CD14-positive monocyte (primary cell): ENCODE data around the gene PLXND1. TPM values are rescaled to one million over a fixed set of nuclear protein-coding genes. Genes with fewer than 3 reads are reported as not detected.

Experiments
- DNase-seq, 3 donors: peaks; one replicate each; pipeline ENCODE4 v3.0.0-alpha.2; 2011 to 2022
- H2AFZ ChIP-seq: 2 replicates; pipeline ENCODE4 v1.6.0; 2012; ENCODE audit warnings: mild to moderate bottlenecking, low read depth, low read length, inconsistent platforms; ENCODE audit not compliant: insufficient read depth, poor library complexity, severe bottlenecking
- H3K27ac ChIP-seq, 2 donors: 1 replicate in 1 of 2; 2 replicates in 1 of 2; pipeline ENCODE4 v1.5.1; 2012 to 2013; ENCODE audit warnings: low read length in 2 of 2, control low read depth in 1 of 2, inconsistent platforms in 1 of 2, low read depth in 1 of 2, mild to moderate bottlenecking in 1 of 2
- H3K27me3 ChIP-seq, 2 donors: one replicate each; pipeline versions ENCODE4 v1.6.0 to v1.6.1; 2011 to 2013; ENCODE audit warnings: low read length in 2 of 2; ENCODE audit not compliant: control insufficient read depth in 2 of 2, insufficient read depth in 2 of 2
- H3K36me3 ChIP-seq, 2 donors: replicated peaks in 1 of 2; 1 replicate in 1 of 2; 2 replicates in 1 of 2; pipeline versions ENCODE4 v1.5.1 to v1.6.1; 2012 to 2013; ENCODE audit warnings: low read length in 2 of 2, control low read depth in 1 of 2, inconsistent platforms in 1 of 2, mild to moderate bottlenecking in 1 of 2; ENCODE audit not compliant: insufficient read depth in 2 of 2, control insufficient read depth in 1 of 2
- H3K4me1 ChIP-seq, 2 donors: 1 replicate in 1 of 2; 2 replicates in 1 of 2; pipeline versions ENCODE4 v1.5.1 to v1.6.1; 2012 to 2013; ENCODE audit warnings: low read length in 2 of 2, control low read depth in 1 of 2, inconsistent platforms in 1 of 2, mild to moderate bottlenecking in 1 of 2, moderate library complexity in 1 of 2; ENCODE audit not compliant: insufficient read depth in 2 of 2, control insufficient read depth in 1 of 2
- H3K4me2 ChIP-seq: replicated peaks from 2 replicates; pipeline ENCODE3; 2012; ENCODE audit warnings: low read length, moderate library complexity, mild to moderate bottlenecking; ENCODE audit not compliant: poor library complexity, severe bottlenecking; ENCODE audit errors: extremely low read depth
- H3K4me3 ChIP-seq, 3 experiments: fragments of 200-600 bp in 1 of 3; sonication (generic) in 1 of 3; replicated peaks in 1 of 3; 1 replicate in 2 of 3; 2 replicates in 1 of 3; pipeline ENCODE4 v1.5.1; 2011 to 2013; ENCODE audit warnings: low read length in 3 of 3, mild to moderate bottlenecking in 3 of 3, control low read depth in 2 of 3, low read depth in 2 of 3, inconsistent platforms in 1 of 3, moderate library complexity in 1 of 3
- H3K79me2 ChIP-seq: 2 replicates; pipeline ENCODE4 v1.6.0; 2012; ENCODE audit warnings: mild to moderate bottlenecking, control low read depth, inconsistent platforms, low read length, moderate library complexity; ENCODE audit not compliant: insufficient read depth
- H3K9ac ChIP-seq: 2 replicates; pipeline ENCODE4 v1.6.0; 2017; ENCODE audit warnings: low read length, mild to moderate bottlenecking; ENCODE audit not compliant: insufficient read depth, poor library complexity, severe bottlenecking
- H3K9me3 ChIP-seq, 2 donors: replicated peaks in 1 of 2; 1 replicate in 1 of 2; 2 replicates in 1 of 2; pipeline versions ENCODE4 v1.5.1 to v1.6.1; 2012 to 2013; ENCODE audit warnings: low read length in 2 of 2, control low read depth in 1 of 2; ENCODE audit not compliant: control insufficient read depth in 1 of 2, insufficient read depth in 1 of 2
- H4K20me1 ChIP-seq: 2 replicates; pipeline ENCODE4 v1.6.0; 2012; ENCODE audit warnings: mild to moderate bottlenecking, low read length, control low read depth, moderate library complexity; ENCODE audit not compliant: insufficient read depth
- H3K27ac Mint-ChIP-seq, 7 donors: one replicate each; pipeline ENCODE4 v1.8.0; 2020; ENCODE audit warnings: mild to moderate bottlenecking in 7 of 7, mixed read lengths in 7 of 7, moderate library complexity in 6 of 7, inconsistent platforms in 2 of 7
- H3K27me3 Mint-ChIP-seq, 3 donors: one replicate each; pipeline ENCODE4 v1.8.0; 2021 to 2022; ENCODE audit warnings: low read depth in 3 of 3, mild to moderate bottlenecking in 3 of 3, mixed read lengths in 3 of 3, moderate library complexity in 3 of 3, inconsistent platforms in 1 of 3
- H3K36me3 Mint-ChIP-seq, 2 donors: one replicate each; pipeline ENCODE4 v1.8.0; 2020; ENCODE audit warnings: mixed read lengths in 2 of 2, inconsistent platforms in 1 of 2, mild to moderate bottlenecking in 1 of 2
- H3K4me1 Mint-ChIP-seq: one replicate; pipeline ENCODE4 v1.8.0; 2020; ENCODE audit warnings: mild to moderate bottlenecking, mixed read lengths
- H3K4me3 Mint-ChIP-seq, 2 donors: one replicate each; pipeline ENCODE4 v1.8.0; 2020; ENCODE audit warnings: mild to moderate bottlenecking in 2 of 2, mixed read lengths in 2 of 2, moderate library complexity in 1 of 2
- H3K9me3 Mint-ChIP-seq, 7 donors: one replicate each; pipeline ENCODE4 v1.8.0; 2020 to 2022; ENCODE audit warnings: mixed read lengths in 7 of 7, mild to moderate bottlenecking in 6 of 7, moderate library complexity in 6 of 7, inconsistent platforms in 2 of 7
- whole genome bisulfite sequencing: methylation state at CpG from one replicate; pipeline ENCODE4 v1.1.5; 2013; ENCODE audit warnings: missing lambda C conversion rate; ENCODE audit not compliant: insufficient coverage; 5-methylcytosine and 5-hydroxymethylcytosine counted together
- intact Hi-C, 2 donors: fragments of 100-400 bp; cut with micrococcal nuclease; formaldehyde crosslinking; loops; one replicate each; pipeline versions ENCODE4 v1.15.0 to v1.15.1; 2023
- polyA plus RNA-seq, 3 donors: library from polyadenylated mRNA; depleted of rRNA in 1 of 3; unstranded in 2 of 3; stranded (reverse) in 1 of 3; fragments of 300-500 nt in 2 of 3; fragments of >200 nt in 1 of 3; fragmentation: Illumina TruSeq in 2 of 3; gene quantifications; 1 replicate in 2 of 3; 2 replicates in 1 of 3; pipeline ENCODE4 v1.2.3, GENCODE V29; 2012 to 2021
- TF ChIP-seq, protein P1 (sequence below): fragments of 200-600 bp; IDR thresholded peaks from one replicate; pipeline ENCODE4 v1.8.0; 2022; ENCODE audit warnings: antibody characterized with exemption, mild to moderate bottlenecking

The PLXND1 gene
- polyA plus RNA-seq, 3 donors = 7.1 to 170 (median 9.9) TPM

DNA sequence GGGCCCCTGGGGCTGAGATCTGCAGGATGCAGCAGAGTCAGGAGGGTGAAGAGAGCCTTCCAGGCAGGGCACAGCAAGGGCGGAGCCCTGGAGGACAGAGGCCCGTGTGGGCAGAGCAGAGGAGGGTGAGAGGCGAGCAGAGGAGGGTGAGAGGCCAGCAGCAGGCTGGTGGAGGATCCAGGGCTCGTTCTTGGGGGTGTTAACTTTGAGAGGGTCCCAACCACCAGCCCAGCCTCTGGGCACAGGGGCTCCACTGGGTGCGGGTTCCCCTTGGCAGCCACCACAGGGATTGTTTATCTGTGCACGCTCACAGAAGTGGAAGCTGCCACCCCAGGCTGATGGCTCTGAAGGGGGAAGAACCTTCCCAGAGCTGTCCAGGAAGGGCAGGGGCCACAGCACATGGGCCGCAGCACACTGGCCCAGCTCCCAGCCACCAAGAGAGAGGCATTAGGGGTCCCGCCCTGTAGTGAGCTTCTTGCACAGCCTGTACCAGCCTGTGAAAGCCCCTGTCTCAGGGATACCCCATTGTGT, 9.3 kb upstream of the PLXND1 start:
- H3K27me3 Mint-ChIP-seq = no peaks in the 10 kb centered on the region
- Histone ChIP-seq H3K9ac (peak overlapping the region; percentile 47), H3K36me3 (no peaks in the 10 kb centered on the region), H2AFZ (peak overlapping the region; percentile 43), H3K4me2 (peak overlapping the region; percentile 51), H4K20me1 (no peaks in the 10 kb centered on the region), H3K27me3 (no peaks in the 10 kb centered on the region), H3K4me1 (peaks cover 81 to 91% of the 10 kb centered on the region in 2 donors), H3K79me2 (no peaks in the 10 kb centered on the region), H3K4me3 (peak overlapping the region in 1 of 3 experiments; percentile 19), H3K27ac (peak overlapping the region; percentile 80 to 89), H3K9me3 (no peaks in the 10 kb centered on the region)
- WGBS = 46% methylated on average over 6 of the region's 8 CpGs
- DNase-seq = peak in 1 of 3 donors; percentile 58
- H3K4me1 Mint-ChIP-seq = peaks cover 76% of the 10 kb centered on the region
- no peaks in the 10 kb centered on the region for H3K9me3 Mint-ChIP-seq
- H3K36me3 Mint-ChIP-seq = peaks cover 0 to 3% of the 10 kb centered on the region in 2 donors
- TF ChIP-seq, protein P1, sequence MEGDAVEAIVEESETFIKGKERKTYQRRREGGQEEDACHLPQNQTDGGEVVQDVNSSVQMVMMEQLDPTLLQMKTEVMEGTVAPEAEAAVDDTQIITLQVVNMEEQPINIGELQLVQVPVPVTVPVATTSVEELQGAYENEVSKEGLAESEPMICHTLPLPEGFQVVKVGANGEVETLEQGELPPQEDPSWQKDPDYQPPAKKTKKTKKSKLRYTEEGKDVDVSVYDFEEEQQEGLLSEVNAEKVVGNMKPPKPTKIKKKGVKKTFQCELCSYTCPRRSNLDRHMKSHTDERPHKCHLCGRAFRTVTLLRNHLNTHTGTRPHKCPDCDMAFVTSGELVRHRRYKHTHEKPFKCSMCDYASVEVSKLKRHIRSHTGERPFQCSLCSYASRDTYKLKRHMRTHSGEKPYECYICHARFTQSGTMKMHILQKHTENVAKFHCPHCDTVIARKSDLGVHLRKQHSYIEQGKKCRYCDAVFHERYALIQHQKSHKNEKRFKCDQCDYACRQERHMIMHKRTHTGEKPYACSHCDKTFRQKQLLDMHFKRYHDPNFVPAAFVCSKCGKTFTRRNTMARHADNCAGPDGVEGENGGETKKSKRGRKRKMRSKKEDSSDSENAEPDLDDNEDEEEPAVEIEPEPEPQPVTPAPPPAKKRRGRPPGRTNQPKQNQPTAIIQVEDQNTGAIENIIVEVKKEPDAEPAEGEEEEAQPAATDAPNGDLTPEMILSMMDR = no peak
- peak overlapping the region; percentile 92 to 98 (median 94) for H3K27ac Mint-ChIP-seq
- H3K4me3 Mint-ChIP-seq = peak overlapping the region in 1 of 2 donors; percentile 48
- intact Hi-C loops = loop anchor here (5.0 kb wide), 2 partner anchors 39 to 89 kb away; partner anchors contain the start of gene RHO (in 1 of the 2)

DNA sequence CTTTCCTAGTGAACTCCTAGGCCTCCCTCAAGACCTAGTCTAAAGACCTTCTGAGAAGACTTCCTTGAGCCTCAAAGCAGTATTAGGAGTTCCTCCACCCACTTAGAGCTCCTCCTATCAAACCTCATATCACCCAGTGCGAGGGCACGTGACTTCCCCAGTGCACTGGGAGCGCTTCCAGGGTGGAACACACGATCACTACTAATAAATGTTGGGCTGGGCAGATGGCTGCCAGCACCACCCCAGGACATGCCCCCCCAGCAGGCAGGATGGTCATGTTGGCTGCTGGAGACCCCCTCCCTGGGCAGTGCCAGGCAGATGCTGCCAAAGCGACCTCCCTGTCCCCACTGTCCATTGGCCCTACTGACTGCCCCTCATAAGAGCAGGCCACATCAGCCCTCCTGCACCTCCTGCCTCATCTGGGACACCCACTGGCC, 8.5 kb upstream of the PLXND1 start:
- WGBS = 30% methylated on average over 5 of the region's 5 CpGs
- Mint-ChIP-seq H3K9me3 (no peaks in the 10 kb centered on the region), H3K27me3 (no peaks in the 10 kb centered on the region)

More for the DNA sequence above, 8.5 kb upstream of the PLXND1 start:
- TF ChIP-seq, protein P1 = no peak
- Histone ChIP-seq H2AFZ (no peak overlapping the region), H3K9ac (no peak overlapping the region), H3K4me3 (peak overlapping the region in 1 of 3 experiments; percentile 23), H3K4me1 (peaks cover 74 to 83% of the 10 kb centered on the region in 2 donors), H3K79me2 (no peaks in the 10 kb centered on the region), H3K9me3 (no peaks in the 10 kb centered on the region), H3K27ac (peak overlapping the region; percentile 19 to 89), H4K20me1 (no peaks in the 10 kb centered on the region), H3K36me3 (no peaks in the 10 kb centered on the region), H3K4me2 (peak overlapping the region; percentile 28), H3K27me3 (peaks cover 0 to 3% of the 10 kb centered on the region in 2 donors)
- Mint-ChIP-seq H3K4me1 (peaks cover 71% of the 10 kb centered on the region), H3K36me3 (peaks cover 0 to 3% of the 10 kb centered on the region in 2 donors), H3K4me3 (peak overlapping the region in 1 of 2 donors; percentile 26), H3K27ac (peak overlapping the region; percentile 82 to 98 (median 93))
- DNase-seq = peak in 2 of 3 donors; percentile 67 to 72
- intact Hi-C loops = loop anchor here (5.0 kb wide), 2 partner anchors 38 to 88 kb away; partner anchors contain the start of gene RHO (in 1 of the 2)
